Body of pancreas (tissue), 4 donors: ENCODE results near the gene GRHL1. TPM values are rescaled to one million over a fixed set of nuclear protein-coding genes. Genes with fewer than 3 reads are reported as not detected.

Experiments used
- ATAC-seq: fragments of 150-250 bp; one replicate; pipeline ENCODE4 v1.9.1; 2016
- DNase-seq, 4 donors: peaks; one replicate each; pipeline ENCODE4 v3.0.0-alpha.2; 2019
- H3K27ac ChIP-seq, 4 donors: fragments of 200-600 bp; sonication (generic); 1 replicate in 3 of 4; 2 replicates in 1 of 4; pipeline versions ENCODE4 v1.5.1 to v1.6.1; 2016 to 2019; ENCODE audit warnings: mild to moderate bottlenecking in 1 of 4, mixed read lengths in 1 of 4, moderate library complexity in 1 of 4
- H3K27me3 ChIP-seq, 2 donors: fragments of 200-600 bp; sonication (generic); one replicate each; pipeline ENCODE4 v1.6.0; 2016; ENCODE audit warnings: mild to moderate bottlenecking in 1 of 2
- H3K36me3 ChIP-seq, 2 donors: fragments of 200-600 bp; sonication (generic); replicated peaks in 1 of 2; 2 replicates each; pipeline ENCODE4 v1.5.1; 2016; ENCODE audit warnings: low read depth in 2 of 2; ENCODE audit not compliant: insufficient read depth in 1 of 2
- H3K4me1 ChIP-seq: fragments of 200-600 bp; sonication (generic); one replicate; pipeline ENCODE4 v1.6.0; 2016
- H3K4me3 ChIP-seq, 2 donors: fragments of 200-600 bp; sonication (generic); 1 replicate in 1 of 2; 2 replicates in 1 of 2; pipeline ENCODE4 v1.5.1; 2016 to 2019
- H3K9me3 ChIP-seq, 3 donors: fragments of 200-600 bp; sonication (generic); 1 replicate in 2 of 3; 2 replicates in 1 of 3; pipeline ENCODE4 v1.5.1; 2016
- POLR2A ChIP-seq, 3 donors: fragments of 450-650 bp; IDR thresholded peaks; one replicate each; pipeline ENCODE4 v1.6.1; 2016; ENCODE audit warnings: antibody characterized with exemption in 3 of 3, mild to moderate bottlenecking in 2 of 3
- WGBS, 2 donors: methylation state at CpG; one replicate each; pipeline ENCODE4 v1.1.5; 2017; 5-methylcytosine and 5-hydroxymethylcytosine counted together
- intact Hi-C: fragments of 100-400 bp; cut with DNase I; formaldehyde crosslinking; loops from one replicate; pipeline ENCODE4 v1.15.1; 2023
- total RNA-seq, 2 donors: library from RNA; depleted of rRNA; stranded (reverse); fragments of >200 nt; gene quantifications; one replicate each; pipeline ENCODE4 v1.1.0, GENCODE V29; 2016
- TF ChIP-seq, protein P1 (sequence below), 7 experiments: fragments of 450-650 bp in 4 of 7; fragments of 200-600 bp in 3 of 7; sonication (generic) in 3 of 7; IDR thresholded peaks; one replicate each; pipeline ENCODE4 v1.5.1; 2016 to 2019; ENCODE audit warnings: antibody characterized with exemption in 7 of 7

GRHL1 gene
- total RNA-seq, 2 donors from 2014 or later = 2.0 to 4.2 TPM

DNA sequence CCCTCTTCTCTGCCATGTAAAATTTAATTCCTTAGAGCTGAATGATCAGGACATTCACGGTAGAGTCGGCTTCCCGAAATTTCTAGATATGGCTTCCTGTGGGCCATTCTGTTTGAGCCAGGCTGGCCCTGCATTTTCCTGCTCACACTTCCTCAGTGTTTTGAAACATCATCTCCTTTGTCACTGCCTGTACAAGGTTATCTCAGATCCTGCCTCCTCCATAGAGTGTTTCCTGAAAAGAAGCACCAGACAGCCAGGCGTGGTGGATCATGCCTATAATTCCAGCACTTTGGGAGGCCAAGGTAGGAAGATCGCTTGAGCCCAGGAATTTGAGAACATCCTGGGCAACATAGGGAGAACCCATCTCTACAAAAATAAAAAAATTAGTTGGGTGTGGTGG is 43.6 kb downstream of the GRHL1 start:
- H3K9me3 ChIP-seq = no peaks in the 10 kb centered on the region
- no peak for TF ChIP-seq POLR2A (IDR thresholded peaks at IDR 0.05)
- TF ChIP-seq, protein P1, sequence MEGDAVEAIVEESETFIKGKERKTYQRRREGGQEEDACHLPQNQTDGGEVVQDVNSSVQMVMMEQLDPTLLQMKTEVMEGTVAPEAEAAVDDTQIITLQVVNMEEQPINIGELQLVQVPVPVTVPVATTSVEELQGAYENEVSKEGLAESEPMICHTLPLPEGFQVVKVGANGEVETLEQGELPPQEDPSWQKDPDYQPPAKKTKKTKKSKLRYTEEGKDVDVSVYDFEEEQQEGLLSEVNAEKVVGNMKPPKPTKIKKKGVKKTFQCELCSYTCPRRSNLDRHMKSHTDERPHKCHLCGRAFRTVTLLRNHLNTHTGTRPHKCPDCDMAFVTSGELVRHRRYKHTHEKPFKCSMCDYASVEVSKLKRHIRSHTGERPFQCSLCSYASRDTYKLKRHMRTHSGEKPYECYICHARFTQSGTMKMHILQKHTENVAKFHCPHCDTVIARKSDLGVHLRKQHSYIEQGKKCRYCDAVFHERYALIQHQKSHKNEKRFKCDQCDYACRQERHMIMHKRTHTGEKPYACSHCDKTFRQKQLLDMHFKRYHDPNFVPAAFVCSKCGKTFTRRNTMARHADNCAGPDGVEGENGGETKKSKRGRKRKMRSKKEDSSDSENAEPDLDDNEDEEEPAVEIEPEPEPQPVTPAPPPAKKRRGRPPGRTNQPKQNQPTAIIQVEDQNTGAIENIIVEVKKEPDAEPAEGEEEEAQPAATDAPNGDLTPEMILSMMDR (IDR thresholded peaks at IDR 0.05) = no peak
- no peak overlapping the region for H3K27ac ChIP-seq
- no peak for DNase-seq
- no peak overlapping the region for H3K4me3 ChIP-seq
- 84 to 89% methylated on average over 5 of the region's 5 CpGs for WGBS, 2 donors
- H3K36me3 ChIP-seq = no peaks in the 10 kb centered on the region
- no peaks in the 10 kb centered on the region for H3K4me1 ChIP-seq
- intact Hi-C loops = no loop called here
- ATAC-seq = no peak
- H3K27me3 ChIP-seq = no peaks in the 10 kb centered on the region

DNA sequence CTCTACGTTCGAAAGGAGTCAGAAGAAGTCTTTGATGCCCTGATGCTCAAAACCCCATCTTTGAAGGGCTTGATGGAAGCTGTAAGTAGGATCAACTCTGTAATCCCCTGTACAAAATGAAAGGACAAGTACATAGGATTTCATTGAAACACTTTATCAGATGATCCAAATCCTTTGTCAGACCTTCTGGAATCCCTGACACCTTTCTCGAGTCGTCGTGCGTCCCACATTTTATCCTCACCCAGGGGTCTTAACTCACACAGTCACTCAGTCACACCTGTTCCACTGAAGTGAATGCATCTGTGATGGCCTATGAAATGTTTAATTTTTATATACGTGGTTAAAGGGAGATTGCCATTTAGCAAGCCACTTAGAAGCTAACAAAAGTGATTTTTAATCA is 44.8 kb downstream of the GRHL1 start:
- ATAC-seq (no peak), DNase-seq (no peak)
- WGBS, 2 donors = 86 to 90% methylated on average over 7 of the region's 7 CpGs
- Histone ChIP-seq H3K9me3 (no peaks in the 10 kb centered on the region), H3K27me3 (no peaks in the 10 kb centered on the region), H3K36me3 (no peaks in the 10 kb centered on the region), H3K4me3 (no peak overlapping the region), H3K4me1 (no peaks in the 10 kb centered on the region), H3K27ac (no peak overlapping the region)
- TF ChIP-seq POLR2A (IDR thresholded peaks at IDR 0.05) = no peak
- TF ChIP-seq, protein P1 (IDR thresholded peaks at IDR 0.05) = no peak
- intact Hi-C loops = no loop called here

DNA sequence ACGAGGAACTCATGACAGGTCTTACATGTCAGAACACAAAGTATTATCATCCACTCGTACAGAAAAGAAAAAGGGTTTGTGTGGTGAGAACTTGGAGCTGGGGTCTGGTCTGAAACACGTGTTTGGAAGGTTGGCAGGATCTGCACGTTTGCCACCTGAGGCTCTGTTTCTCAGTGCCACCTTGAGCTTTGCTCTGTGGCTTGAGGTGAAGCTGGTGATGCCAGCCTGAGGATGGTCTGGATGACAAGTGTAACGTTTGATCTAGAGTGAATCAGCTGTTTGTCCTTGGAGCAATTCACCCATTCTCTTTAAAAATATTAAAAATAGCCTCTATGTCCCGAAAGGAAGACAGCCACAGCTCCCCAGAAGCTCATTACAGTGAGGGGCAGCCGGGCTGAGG is 46.4 kb downstream of the GRHL1 start:
- TF ChIP-seq POLR2A (IDR thresholded peaks at IDR 0.05) = no peak
- TF ChIP-seq, protein P1 (IDR thresholded peaks at IDR 0.05) = no peak
- Histone ChIP-seq H3K4me3 (no peak overlapping the region), H3K36me3 (no peaks in the 10 kb centered on the region), H3K4me1 (peaks cover 7% of the 10 kb centered on the region), H3K27me3 (no peaks in the 10 kb centered on the region), H3K27ac (no peak overlapping the region), H3K9me3 (no peaks in the 10 kb centered on the region)
- ATAC-seq = no peak
- 63 to 67% methylated on average over 6 to 7 of the region's 7 CpGs for WGBS, 2 donors
- DNase-seq = no peak
- intact Hi-C loops = no loop called here

DNA sequence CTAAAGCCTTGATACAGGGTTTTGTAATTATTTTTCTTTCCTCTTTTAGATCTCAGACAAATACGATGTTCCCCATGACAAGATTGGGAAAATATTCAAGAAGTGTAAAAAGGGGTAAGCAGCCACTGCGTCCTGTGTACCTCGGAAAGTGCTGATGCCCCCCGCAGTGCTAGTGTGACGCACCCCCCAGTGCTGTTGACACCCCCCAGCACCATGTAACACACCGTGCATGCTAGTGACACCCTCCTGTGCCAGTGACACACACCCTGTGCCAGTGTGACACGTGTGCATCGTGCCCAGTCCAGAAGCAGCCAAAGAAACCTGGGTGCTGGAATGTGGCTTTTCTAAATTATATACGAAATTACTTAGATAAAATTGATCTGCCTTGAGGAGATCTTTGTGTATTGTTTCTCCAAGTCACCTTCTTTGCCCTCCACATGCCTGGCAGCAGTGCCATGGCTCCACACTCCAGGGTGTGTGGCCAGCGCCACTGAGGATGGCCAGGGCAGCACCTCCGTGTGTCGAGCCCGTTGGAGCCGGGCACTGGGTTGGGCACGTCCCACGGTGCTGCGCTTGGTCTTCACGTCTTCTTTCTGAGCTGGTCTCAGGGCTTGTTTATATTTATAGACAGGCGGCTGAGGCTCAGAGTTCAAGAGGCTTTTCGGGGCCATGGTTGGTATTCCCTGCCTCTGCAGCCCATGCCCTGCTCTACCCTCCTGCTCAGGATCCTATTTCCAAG is 47.6 kb downstream of the GRHL1 start:
- no peaks in the 10 kb centered on the region for H3K36me3 ChIP-seq
- H3K4me1 ChIP-seq = peaks cover 11% of the 10 kb centered on the region
- no peak overlapping the region for H3K4me3 ChIP-seq
- H3K9me3 ChIP-seq = no peaks in the 10 kb centered on the region
- DNase-seq (no peak), ATAC-seq (no peak)
- intact Hi-C loops = no loop called here
- no peak overlapping the region for H3K27ac ChIP-seq
- H3K27me3 ChIP-seq = no peaks in the 10 kb centered on the region
- TF ChIP-seq, protein P1 (IDR thresholded peaks at IDR 0.05) = no peak
- TF ChIP-seq POLR2A (IDR thresholded peaks at IDR 0.05) = no peak
- 91 to 94% methylated on average over 20 of the region's 20 CpGs for WGBS, 2 donors

DNA sequence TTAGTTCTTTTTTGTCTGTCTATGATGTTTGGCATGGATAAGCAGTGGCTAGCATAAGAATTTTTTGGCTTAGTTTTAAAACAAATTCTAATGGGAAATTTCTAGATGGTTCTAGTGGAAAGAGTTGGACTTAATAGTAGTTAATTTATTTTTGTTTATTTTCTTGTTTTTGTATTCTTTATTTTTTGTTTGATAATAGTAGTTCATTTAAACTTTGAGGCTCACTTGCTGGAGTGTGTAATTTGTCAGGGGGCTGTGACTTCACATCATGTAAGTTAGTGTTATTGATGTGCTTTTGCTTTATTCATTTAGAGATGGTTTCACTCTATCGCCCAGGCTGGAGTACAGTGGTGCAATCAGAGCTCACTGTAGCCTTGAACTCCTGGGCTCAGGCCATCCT is 48.2 kb downstream of the GRHL1 start:
- Histone ChIP-seq H3K36me3 (no peaks in the 10 kb centered on the region), H3K27me3 (no peaks in the 10 kb centered on the region), H3K9me3 (no peaks in the 10 kb centered on the region), H3K4me1 (peaks cover 17% of the 10 kb centered on the region), H3K4me3 (no peak overlapping the region), H3K27ac (no peak overlapping the region)
- TF ChIP-seq, protein P1 (IDR thresholded peaks at IDR 0.05) = no peak
- no peak for TF ChIP-seq POLR2A (IDR thresholded peaks at IDR 0.05)
- DNase-seq (no peak), ATAC-seq (no peak)
- intact Hi-C loops = no loop called here
- 92 to 97% methylated on average over 1 of the region's 1 CpG for WGBS, 2 donors
